HCT116 (cell line): Measurements from ENCODE around the gene CACNG5. TPM values are rescaled to one million over a fixed set of nuclear protein-coding genes. Genes with fewer than 3 reads are reported as not detected.

Source experiments
- ATAC-seq: fragments of 200-7000 bp; cut with Tn5 transposase; 2 replicates; pipeline ENCODE4 v1.9.1; 2020; ENCODE audit warnings: mild to moderate bottlenecking, moderate library complexity
- BruUV-seq: library from RNA; stranded (reverse); fragments of 400-500 nt; replicated peaks from 2 replicates; lab custom pipeline; 2021; lab: Mats Ljungman, UMichigan
- CTCF ChIA-PET: fragments of 300-600 bp; sonication (Branson Sonifier 250); formaldehyde crosslinking; loops from one replicate; lab custom pipeline; 2021; ENCODE audit warnings: antibody characterized with exemption; lab: Charles Lee
- POLR2A ChIA-PET: fragments of 300-600, 350-600 bp; sonication (Branson Sonifier 250); formaldehyde crosslinking; loops from one replicate; lab custom pipeline; 2021; ENCODE audit warnings: antibody characterized with exemption; lab: Charles Lee
- RAD21 ChIA-PET, 2 experiments: fragments of 300-600 bp; sonication (Branson Sonifier 250); formaldehyde crosslinking; loops; one replicate each; lab custom pipeline; 2023; ENCODE audit warnings: low total read pairs in 2 of 2; ENCODE audit not compliant: uncharacterized antibody in 2 of 2, unreplicated experiment in 2 of 2, low non-redundant PET in 1 of 2; lab: Charles Lee
- DNase-seq: peaks from one replicate; pipeline ENCODE4 v3.0.0-alpha.2; 2010; ENCODE audit warnings: low read depth, low spot score
- H2AFZ ChIP-seq: fragments of 200-600 bp; shearing (Covaris generic), sonication (generic); 2 replicates; pipeline ENCODE4 v1.6.1; 2017; ENCODE audit warnings: low read depth, mixed run types, mixed read lengths, antibody characterized with exemption, low read length; ENCODE audit not compliant: poor library complexity, severe bottlenecking
- H3K27ac ChIP-seq: 2 replicates; pipeline ENCODE4 v1.5.1; 2012; ENCODE audit warnings: low read depth, low read length
- H3K27me3 ChIP-seq: fragments of 200-600 bp; sonication (generic); 2 replicates; pipeline ENCODE4 v1.6.1; 2016; ENCODE audit warnings: mixed run types, low read length, mixed read lengths; ENCODE audit not compliant: insufficient read depth
- H3K36me3 ChIP-seq, 2 experiments: fragments of 200-500 bp in 1 of 2; fragments of 200-600 bp in 1 of 2; sonication (Bioruptor generic) in 1 of 2; sonication (generic) in 1 of 2; 2 replicates each; pipeline versions ENCODE4 v1.5.1 to v1.6.1; 2014 to 2016; ENCODE audit warnings: low read length in 2 of 2, inconsistent platforms in 1 of 2, mixed read lengths in 1 of 2, mixed run types in 1 of 2; ENCODE audit not compliant: insufficient read depth in 2 of 2, control insufficient read depth in 1 of 2
- H3K4me1 ChIP-seq, 2 experiments: fragments of 200-600 bp in 1 of 2; sonication (generic) in 1 of 2; 2 replicates each; pipeline versions ENCODE4 v1.5.1 to v1.6.1; 2012 to 2017; ENCODE audit warnings: low read length in 2 of 2, inconsistent platforms in 1 of 2, mild to moderate bottlenecking in 1 of 2, mixed read lengths in 1 of 2, mixed run types in 1 of 2, moderate library complexity in 1 of 2; ENCODE audit not compliant: insufficient read depth in 2 of 2, control insufficient read depth in 1 of 2
- H3K4me2 ChIP-seq: fragments of 200-600 bp; sonication (generic); 2 replicates; pipeline ENCODE4 v1.6.1; 2017; ENCODE audit warnings: mixed run types, low read length, mixed read lengths
- H3K4me3 ChIP-seq, 2 experiments: fragments of 200-600 bp in 1 of 2; sonication (generic) in 1 of 2; replicated peaks in 1 of 2; 2 replicates each; pipeline ENCODE4 v1.5.1; 2011 to 2016; ENCODE audit warnings: low read length in 2 of 2, control low read depth in 1 of 2, low read depth in 1 of 2, mild to moderate bottlenecking in 1 of 2, mixed read lengths in 1 of 2, mixed run types in 1 of 2
- H3K79me2 ChIP-seq: fragments of 200-600 bp; sonication (generic); 2 replicates; pipeline ENCODE4 v1.6.1; 2017; ENCODE audit warnings: mild to moderate bottlenecking, mixed run types, low read length, moderate library complexity, mixed read lengths; ENCODE audit not compliant: insufficient read depth
- H3K9ac ChIP-seq: fragments of 200-600 bp; sonication (generic); 2 replicates; pipeline ENCODE4 v1.6.1; 2016; ENCODE audit warnings: low read length, mixed read lengths
- H3K9me2 ChIP-seq: fragments of 200-600 bp; sonication (generic), shearing (Covaris generic); 2 replicates; pipeline ENCODE4 v1.6.1; 2017; ENCODE audit warnings: mixed run types, mild to moderate bottlenecking, moderate library complexity; ENCODE audit not compliant: insufficient read depth
- H3K9me3 ChIP-seq, 2 experiments: fragments of 200-500 bp in 1 of 2; fragments of 200-600 bp in 1 of 2; sonication (Bioruptor generic) in 1 of 2; sonication (generic) in 1 of 2; 2 replicates each; pipeline ENCODE4 v1.6.1; 2014 to 2017; ENCODE audit warnings: low read length in 2 of 2, mixed read lengths in 2 of 2, inconsistent platforms in 1 of 2, low read depth in 1 of 2, mild to moderate bottlenecking in 1 of 2, mixed run types in 1 of 2, moderate library complexity in 1 of 2; ENCODE audit not compliant: control insufficient read depth in 1 of 2, insufficient read depth in 1 of 2
- H4K20me1 ChIP-seq: fragments of 200-600 bp; sonication (generic), shearing (Covaris generic); 2 replicates; pipeline ENCODE4 v1.6.1; 2017; ENCODE audit warnings: mixed run types, mild to moderate bottlenecking, moderate library complexity; ENCODE audit not compliant: insufficient read depth
- CTCF ChIP-seq, 3 experiments: fragments of 200-600 bp in 1 of 3; sonication (generic) in 1 of 3; IDR thresholded peaks in 2 of 3; conservative IDR thresholded peaks in 1 of 3; 2 replicates each; pipeline ENCODE4 v1.5.1; 2012 to 2017; ENCODE audit warnings: low read depth in 2 of 3, low read length in 2 of 3, antibody characterized with exemption in 1 of 3, borderline replicate concordance in 1 of 3, control low read depth in 1 of 3, mild to moderate bottlenecking in 1 of 3, mixed read lengths in 1 of 3, mixed run types in 1 of 3, moderate library complexity in 1 of 3; ENCODE audit not compliant: insufficient read depth in 1 of 3
- EGR1 ChIP-seq: IDR thresholded peaks from 2 replicates; pipeline ENCODE4 v1.6.1; 2012; ENCODE audit warnings: low read depth
- EZH2 ChIP-seq: fragments of 200-600 bp; sonication (generic); IDR thresholded peaks from 2 replicates; pipeline ENCODE4 v1.6.1; 2017; ENCODE audit warnings: antibody characterized with exemption, mixed run types
- EZH2phosphoT487 ChIP-seq: fragments of 200-600 bp; IDR thresholded peaks from 2 replicates; pipeline ENCODE4 v1.6.1; 2018; ENCODE audit warnings: antibody characterized with exemption, borderline replicate concordance
- FOSL1 ChIP-seq: IDR thresholded peaks from 2 replicates; pipeline ENCODE4 v1.6.1; 2012; ENCODE audit warnings: low read depth
- MAX ChIP-seq: IDR thresholded peaks from 2 replicates; pipeline ENCODE4 v1.6.1; 2012
- POLR2A ChIP-seq: IDR thresholded peaks from 2 replicates; pipeline ENCODE4 v1.7.0; 2011; ENCODE audit warnings: borderline replicate concordance; ENCODE audit not compliant: insufficient read depth, insufficient read length; ENCODE audit errors: extremely low read depth
- POLR2AphosphoS5 ChIP-seq: IDR thresholded peaks from 2 replicates; pipeline ENCODE4 v1.6.1; 2011; ENCODE audit warnings: mild to moderate bottlenecking, low read depth, low read length, moderate library complexity
- RAD21 ChIP-seq: IDR thresholded peaks from 2 replicates; pipeline ENCODE4 v1.6.1; 2012; ENCODE audit warnings: low read depth, mild to moderate bottlenecking
- REST ChIP-seq: IDR thresholded peaks from 2 replicates; pipeline ENCODE4 v1.6.1; 2012; ENCODE audit warnings: low read depth
- SIN3A ChIP-seq: IDR thresholded peaks from 2 replicates; pipeline ENCODE4 v1.6.1; 2012; ENCODE audit warnings: low read depth
- SP1 ChIP-seq: IDR thresholded peaks from 2 replicates; pipeline ENCODE4 v1.6.1; 2012; ENCODE audit warnings: low read depth
- SRF ChIP-seq: IDR thresholded peaks from 2 replicates; pipeline ENCODE4 v1.6.1; 2012; ENCODE audit warnings: low read depth
- TCF7L2 ChIP-seq: IDR thresholded peaks from 2 replicates; pipeline ENCODE4 v1.7.0; 2011; ENCODE audit warnings: borderline replicate concordance, inconsistent platforms; ENCODE audit not compliant: insufficient read depth, insufficient read length; ENCODE audit errors: extremely low read depth
- YY1 ChIP-seq: IDR thresholded peaks from 2 replicates; pipeline ENCODE4 v1.6.1; 2011; ENCODE audit warnings: low read length, low read depth, moderate library complexity, mild to moderate bottlenecking; ENCODE audit not compliant: insufficient replicate concordance; ENCODE audit errors: extremely low read depth
- ZFX ChIP-seq: fragments of 450-650 bp; IDR thresholded peaks from 2 replicates; pipeline ENCODE4 v1.6.1; 2017
- ZNF274 ChIP-seq: fragments of 200-500 bp; sonication (Bioruptor generic); IDR thresholded peaks from 2 replicates; pipeline ENCODE4 v1.6.1; 2014; ENCODE audit warnings: mild to moderate bottlenecking, low read depth, low read length, inconsistent platforms
- intact Hi-C: fragments of 100-400 bp; cut with micrococcal nuclease; formaldehyde crosslinking; loops from 2 replicates; pipeline ENCODE4 v1.10.0; 2022
- total RNA-seq: library from RNA; stranded (reverse); gene quantifications from one replicate; pipeline ENCODE4 v1.2.1, GENCODE V29; 2021; ENCODE audit not compliant: unreplicated experiment
- TF ChIP-seq, protein P1 (sequence below): IDR thresholded peaks from 2 replicates; pipeline ENCODE4 v1.6.1; 2011; ENCODE audit warnings: mild to moderate bottlenecking, low read length, moderate library complexity; ENCODE audit not compliant: insufficient replicate concordance; ENCODE audit errors: extremely low read depth

The CACNG5 gene
- total RNA-seq, 1 experiment from 2014 or later: not detected

GRCh38 chr17:66909804-66910373, 75.0 kb downstream of the CACNG5 start:
- no peaks in the 10 kb centered on the region for H3K27me3 ChIP-seq
- CTCF ChIA-PET: no interaction called here
- POLR2A ChIA-PET: interaction anchor here (1.3 kb wide), 1 partner anchor 196 kb away, joined by 4 read pairs; no protein-coding TSS in a partner anchor
- DNase-seq: no peak
- intact Hi-C loops: no loop called here
- no peaks in the 10 kb centered on the region for H3K9me3 ChIP-seq
- H3K4me2 ChIP-seq: no peak overlapping the region
- no TSS peak for BruUV-seq
- RAD21 ChIA-PET: no interaction called here
- no peaks in the 10 kb centered on the region for H3K79me2 ChIP-seq
- peaks cover 2% of the 10 kb centered on the region in 2 experiments; a peak in 2 of 4 replicates for H3K4me1 ChIP-seq
- no peaks in the 10 kb centered on the region for H3K9me2 ChIP-seq
- no peak overlapping the region for H3K27ac ChIP-seq
- TF ChIP-seq FOSL1 (no peak), POLR2AphosphoS5 (no peak), SIN3A (no peak), SRF (no peak), YY1 (no peak), EZH2phosphoT487 (no peak), POLR2A (no peak), MAX (no peak), SP1 (no peak), TCF7L2 (no peak), EZH2 (no peak), EGR1 (no peak), REST (no peak), ZNF274 (no peak), RAD21 (no peak), ZFX (no peak), CTCF (IDR thresholded peaks at IDR 0.05 in 2 of 3, conservative IDR thresholded peaks at IDR 0.05 in 1 of 3; ENCODE audit: borderline replicate concordance in 1 of 3, insufficient read depth in 1 of 3, low read depth in 2 of 3, low read length in 2 of 3) (no peak)
- TF ChIP-seq, protein P1, sequence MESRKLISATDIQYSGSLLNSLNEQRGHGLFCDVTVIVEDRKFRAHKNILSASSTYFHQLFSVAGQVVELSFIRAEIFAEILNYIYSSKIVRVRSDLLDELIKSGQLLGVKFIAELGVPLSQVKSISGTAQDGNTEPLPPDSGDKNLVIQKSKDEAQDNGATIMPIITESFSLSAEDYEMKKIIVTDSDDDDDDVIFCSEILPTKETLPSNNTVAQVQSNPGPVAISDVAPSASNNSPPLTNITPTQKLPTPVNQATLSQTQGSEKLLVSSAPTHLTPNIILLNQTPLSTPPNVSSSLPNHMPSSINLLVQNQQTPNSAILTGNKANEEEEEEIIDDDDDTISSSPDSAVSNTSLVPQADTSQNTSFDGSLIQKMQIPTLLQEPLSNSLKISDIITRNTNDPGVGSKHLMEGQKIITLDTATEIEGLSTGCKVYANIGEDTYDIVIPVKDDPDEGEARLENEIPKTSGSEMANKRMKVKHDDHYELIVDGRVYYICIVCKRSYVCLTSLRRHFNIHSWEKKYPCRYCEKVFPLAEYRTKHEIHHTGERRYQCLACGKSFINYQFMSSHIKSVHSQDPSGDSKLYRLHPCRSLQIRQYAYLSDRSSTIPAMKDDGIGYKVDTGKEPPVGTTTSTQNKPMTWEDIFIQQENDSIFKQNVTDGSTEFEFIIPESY: no peak
- H3K36me3 ChIP-seq: no peaks in the 10 kb centered on the region
- ATAC-seq: no peak
- H4K20me1 ChIP-seq: no peaks in the 10 kb centered on the region
- no peak overlapping the region for H3K9ac ChIP-seq
- no peak overlapping the region for H2AFZ ChIP-seq
- no peak overlapping the region for H3K4me3 ChIP-seq
